Measurements from ENCODE around the gene CAMK1D. TPM values are rescaled to one million over a fixed set of nuclear protein-coding genes. Genes with fewer than 3 reads are reported as not detected.
"Not testable (repeated sequence)": the region's sequence is repeated elsewhere in the genome, so short reads cannot be mapped to it uniquely, and the experiment has no call there.

The CAMK1D gene
- total and polyA plus RNA-seq, 2 of the 4 experiments (the other 2 are of a cell fraction) = 5.0 to 5.3 TPM

DNA sequence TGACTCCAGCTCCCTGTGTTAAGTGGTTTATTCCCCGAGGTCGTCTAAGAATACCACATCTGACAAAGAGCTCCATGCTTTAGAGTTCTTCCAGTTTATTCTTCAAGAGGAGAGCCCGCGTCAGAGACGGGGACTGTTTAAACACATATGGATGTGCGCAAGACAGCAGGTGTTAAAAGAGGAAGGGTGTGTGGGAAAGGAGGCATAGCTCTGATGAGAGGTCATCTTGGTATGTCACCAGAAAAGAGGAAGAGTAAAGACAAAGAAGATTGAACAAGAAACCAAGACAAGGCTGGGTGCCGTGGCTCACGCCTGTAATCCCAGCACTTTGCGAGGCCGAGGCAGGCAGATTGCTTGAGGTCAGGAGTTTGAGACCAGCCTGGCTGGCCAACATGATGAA is 393.4 kb downstream of the CAMK1D start:
- CTCF ChIA-PET = no interaction called here

DNA sequence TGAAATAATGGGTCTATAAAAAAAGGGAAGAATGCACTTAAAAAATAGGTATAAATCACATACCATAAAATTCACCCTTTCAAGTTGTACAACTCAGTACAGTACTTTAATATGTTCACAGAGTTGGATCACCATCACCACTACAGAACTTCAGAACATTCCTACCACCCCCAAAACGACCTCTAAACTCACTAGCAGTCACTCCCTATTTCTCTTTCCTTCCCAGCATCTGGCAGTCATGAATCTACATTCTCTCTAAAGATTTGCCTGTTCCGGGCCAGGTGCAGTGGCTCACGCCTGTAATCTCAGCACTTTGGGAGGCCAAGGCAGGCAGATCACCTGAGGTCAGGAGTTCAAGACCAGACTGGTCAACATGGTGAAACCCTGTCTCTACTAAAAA is 394.1 kb downstream of the CAMK1D start:
- dilution Hi-C loops (cut with HindIII; ENCODE audit: low sequenced_read_pairs, unreplicated experiment); ATAC-seq (ENCODE audit: low read depth); H3K9me1 ChIP-seq (ENCODE audit: insufficient read depth, low read length); H3K4ac ChIP-seq (ENCODE audit: low read depth, low read length); in situ Hi-C loops (cut with MboI; ENCODE audit: low sequenced_read_pairs); H3K56ac ChIP-seq (ENCODE audit: extremely low read depth, insufficient read depth, low read length); H4K8ac ChIP-seq (ENCODE audit: low read depth in 2 of 2, low read length in 2 of 2); CTCF ChIA-PET; H2AK9ac ChIP-seq (replicated peaks; ENCODE audit: low read depth, low read length, poor library complexity); H3K23ac ChIP-seq (ENCODE audit: low read depth, low read length); H2BK5ac ChIP-seq (ENCODE audit: low read depth, low read length, poor library complexity, severe bottlenecking); H2AK5ac ChIP-seq (ENCODE audit: low read depth, low read length); intact Hi-C loops (cut with micrococcal nuclease); H4K91ac ChIP-seq (ENCODE audit: insufficient read depth, low read depth, low read length); H3K4me3 ChIP-seq (ENCODE audit: insufficient read depth, low read depth, low read length); H3K18ac ChIP-seq (ENCODE audit: low read depth, low read length); H3K4me2 ChIP-seq (ENCODE audit: low read depth, low read length); POLR2A ChIA-PET (ENCODE audit: unreplicated experiment); DNase-seq; H3K9me3 ChIP-seq (ENCODE audit: control insufficient read depth, insufficient read depth, low read length); H3K27ac ChIP-seq (ENCODE audit: insufficient read depth, low read length); H3K36me3 ChIP-seq (ENCODE audit: control insufficient read depth, insufficient read depth, low read length); H3K14ac ChIP-seq (replicated peaks; ENCODE audit: low read depth, low read length); H2AFZ ChIP-seq (replicated peaks; ENCODE audit: low read length, poor library complexity); H2BK120ac ChIP-seq (ENCODE audit: low read depth, low read length); H4K5ac ChIP-seq (ENCODE audit: low read depth, low read length); H3K4me1 ChIP-seq (ENCODE audit: control insufficient read depth, insufficient read depth, low read length); BruUV-seq (replicated peaks); H3K27me3 ChIP-seq (ENCODE audit: control insufficient read depth, insufficient read depth, low read length); H2BK15ac ChIP-seq (ENCODE audit: low read depth, low read length); H3K79me1 ChIP-seq (ENCODE audit: low read depth in 1 of 2, low read length in 2 of 2); H3K9ac ChIP-seq (ENCODE audit: low read depth, low read length); H4K20me1 ChIP-seq (ENCODE audit: insufficient read depth, low read length); H2BK20ac ChIP-seq (ENCODE audit: low read depth, low read length): not testable (repeated sequence)
- WGBS, 2 experiments (ENCODE audit: extremely low coverage in 2 of 2, insufficient read length in 1 of 2) = 60% methylated on average over 2 of the region's 3 CpGs; no CpG with 5 or more reads in 1 of the 2 experiments

More for the DNA sequence above, 393.4 kb downstream of the CAMK1D start:
- dilution Hi-C loops (cut with HindIII; ENCODE audit: low sequenced_read_pairs, unreplicated experiment) = no loop called here
- Histone ChIP-seq H4K5ac (ENCODE audit: low read depth, low read length) (no peak overlapping the region), H3K4me3 (ENCODE audit: insufficient read depth, low read depth, low read length) (no peak overlapping the region), H4K91ac (ENCODE audit: insufficient read depth, low read depth, low read length) (no peak overlapping the region), H3K4me2 (ENCODE audit: low read depth, low read length) (no peak overlapping the region), H3K36me3 (ENCODE audit: control insufficient read depth, insufficient read depth, low read length) (no peaks in the 10 kb centered on the region), H3K9me3 (ENCODE audit: control insufficient read depth, insufficient read depth, low read length) (no peaks in the 10 kb centered on the region), H3K27me3 (ENCODE audit: control insufficient read depth, insufficient read depth, low read length) (peaks cover 2% of the 10 kb centered on the region; the same call in 1 of the 2 replicates), H3K4me1 (ENCODE audit: control insufficient read depth, insufficient read depth, low read length) (no peaks in the 10 kb centered on the region), H2AFZ (replicated peaks; ENCODE audit: low read length, poor library complexity) (no peak overlapping the region), H3K79me1 (ENCODE audit: low read depth in 1 of 2, low read length in 2 of 2) (no peaks in the 10 kb centered on the region), H3K14ac (replicated peaks; ENCODE audit: low read depth, low read length) (no peak overlapping the region), H3K23ac (ENCODE audit: low read depth, low read length) (no peak overlapping the region), H2BK120ac (ENCODE audit: low read depth, low read length) (no peak overlapping the region), H3K18ac (ENCODE audit: low read depth, low read length) (no peak overlapping the region), H2AK9ac (replicated peaks; ENCODE audit: low read depth, low read length, poor library complexity) (no peak overlapping the region), H4K8ac (ENCODE audit: low read depth in 2 of 2, low read length in 2 of 2) (no peak overlapping the region), H3K9ac (ENCODE audit: low read depth, low read length) (no peak overlapping the region), H2BK20ac (ENCODE audit: low read depth, low read length) (no peak overlapping the region), H2BK15ac (ENCODE audit: low read depth, low read length) (no peak overlapping the region), H2BK5ac (ENCODE audit: low read depth, low read length, poor library complexity, severe bottlenecking) (no peak overlapping the region), H3K9me1 (ENCODE audit: insufficient read depth, low read length) (no peaks in the 10 kb centered on the region), H4K20me1 (ENCODE audit: insufficient read depth, low read length) (no peaks in the 10 kb centered on the region), H3K56ac (ENCODE audit: extremely low read depth, insufficient read depth, low read length) (no peak overlapping the region), H3K27ac (ENCODE audit: insufficient read depth, low read length) (no peak overlapping the region), H2AK5ac (ENCODE audit: low read depth, low read length) (no peak overlapping the region), H3K4ac (ENCODE audit: low read depth, low read length) (no peak overlapping the region)
- ATAC-seq (ENCODE audit: low read depth) (no peak), DNase-seq (no peak)
- BruUV-seq (replicated peaks) = no TSS peak
- no peak for TF ChIP-seq BHLHE40 (IDR thresholded peaks at IDR 0.05; ENCODE audit: low read depth, low read length)
- TF ChIP-seq, protein P1, sequence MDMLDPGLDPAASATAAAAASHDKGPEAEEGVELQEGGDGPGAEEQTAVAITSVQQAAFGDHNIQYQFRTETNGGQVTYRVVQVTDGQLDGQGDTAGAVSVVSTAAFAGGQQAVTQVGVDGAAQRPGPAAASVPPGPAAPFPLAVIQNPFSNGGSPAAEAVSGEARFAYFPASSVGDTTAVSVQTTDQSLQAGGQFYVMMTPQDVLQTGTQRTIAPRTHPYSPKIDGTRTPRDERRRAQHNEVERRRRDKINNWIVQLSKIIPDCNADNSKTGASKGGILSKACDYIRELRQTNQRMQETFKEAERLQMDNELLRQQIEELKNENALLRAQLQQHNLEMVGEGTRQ (IDR thresholded peaks at IDR 0.05; ENCODE audit: low read depth, low read length) = no peak
- TF ChIP-seq SMC3 (IDR thresholded peaks at IDR 0.05; ENCODE audit: low read depth, low read length) = no peak
- intact Hi-C loops (cut with micrococcal nuclease) = no loop called here
- in situ Hi-C loops (cut with MboI; ENCODE audit: low sequenced_read_pairs) = no loop called here
- 97% methylated on average over 4 of the region's 10 CpGs; no CpG with 5 or more reads in 1 of the 2 experiments for WGBS, 2 experiments (ENCODE audit: extremely low coverage in 2 of 2, insufficient read length in 1 of 2)
- POLR2A ChIA-PET (ENCODE audit: unreplicated experiment) = no interaction called here

Measured in IMR-90 (cell line).